GM21447 (cell line): ENCODE measurements around the gene EPS15.
A peak's percentile ranks its signal among the peaks of the same experiment; 100 is the strongest.
"Not testable (repeated sequence)": the region's sequence is repeated elsewhere in the genome, so short reads cannot be mapped to it uniquely, and the experiment has no call there.

Experiments
- ATAC-seq: cut with Tn5 transposase; IDR thresholded peaks from one replicate; pipeline ENCODE4 v1.9.1; 2021; ENCODE audit not compliant: unreplicated experiment

The EPS15 gene

DNA sequence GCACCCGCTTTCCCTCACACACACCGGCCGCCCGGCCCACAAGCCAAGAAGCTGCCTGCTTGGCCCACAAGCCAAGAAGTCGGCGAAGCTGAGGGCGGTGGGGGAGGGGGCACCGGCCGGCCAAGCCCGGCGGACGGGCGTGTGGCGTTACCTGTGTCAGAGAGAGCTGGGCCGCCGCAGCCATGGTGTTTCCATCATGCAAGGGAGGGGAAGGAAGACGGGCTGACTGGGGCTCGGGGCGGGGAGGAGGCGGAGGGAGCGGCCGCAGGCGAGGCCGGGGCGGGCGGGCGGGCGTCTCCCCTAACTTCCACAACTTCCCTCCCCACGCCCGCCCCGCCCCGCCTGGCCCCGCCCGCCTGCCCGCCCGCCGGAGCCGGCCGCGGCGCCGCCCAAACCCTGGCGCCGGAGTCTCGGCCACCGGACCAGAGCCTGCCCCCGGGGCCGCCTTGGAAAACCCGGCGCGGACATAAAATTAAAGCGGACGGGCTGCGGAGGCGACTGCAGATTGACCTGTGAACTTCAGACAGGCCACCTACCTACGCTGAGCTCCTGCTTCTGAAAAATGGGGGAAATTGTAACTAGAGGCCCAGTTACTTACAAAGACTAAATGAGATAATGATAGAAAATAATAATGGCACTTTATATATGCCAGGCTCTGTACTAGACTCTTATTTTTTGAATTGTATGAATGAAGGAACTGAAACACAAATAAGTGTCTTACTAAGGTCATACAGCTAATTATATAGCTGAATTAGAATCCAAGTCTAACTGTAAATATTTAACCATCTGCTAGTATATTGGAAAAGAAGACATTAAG lies at the start of gene EPS15:
Gene EPS15 (minus strand): TSS at position 219 of the 817 bp plus-strand sequence. CDS start 35 bp downstream, at position 184.
- peak; percentile 46 for ATAC-seq

DNA sequence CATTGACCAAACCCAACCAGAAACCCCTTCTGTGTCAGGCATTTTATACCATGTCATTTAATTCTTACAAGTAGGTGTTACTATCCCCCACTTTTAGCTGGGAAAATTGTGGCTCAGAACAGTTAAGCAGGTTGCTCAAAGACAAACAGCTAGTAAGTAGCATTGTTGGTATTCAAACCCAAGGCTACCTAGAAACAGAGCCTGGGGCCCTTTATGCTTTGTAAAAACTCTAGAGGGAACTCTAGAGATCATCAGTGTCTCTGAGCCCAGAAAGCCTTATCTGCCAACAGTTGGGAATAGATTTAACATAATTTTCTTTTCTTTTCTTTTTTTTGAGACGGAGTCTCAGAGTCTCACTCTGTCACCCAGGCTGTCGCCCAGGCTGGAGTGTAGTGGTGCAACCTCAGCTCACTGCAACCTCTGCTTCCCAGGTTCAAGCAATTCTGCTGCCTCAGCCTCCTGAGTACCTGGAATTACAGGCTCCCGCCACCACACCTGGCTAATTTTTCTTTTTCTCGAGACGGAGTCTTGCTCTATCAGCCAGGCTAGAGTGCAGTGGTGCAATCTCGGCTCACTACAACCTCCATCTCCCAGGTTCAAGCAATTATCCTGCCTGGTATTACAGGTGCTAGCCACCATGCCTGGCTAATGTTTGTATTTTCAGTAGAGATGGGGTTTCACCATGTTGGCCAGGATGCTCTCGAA lies 49.3 kb upstream of the EPS15 start:
- ATAC-seq: no peak

GRCh38 chr1:51567653-51568052 lies 48.6 kb upstream of the EPS15 start:
- ATAC-seq: no peak

DNA sequence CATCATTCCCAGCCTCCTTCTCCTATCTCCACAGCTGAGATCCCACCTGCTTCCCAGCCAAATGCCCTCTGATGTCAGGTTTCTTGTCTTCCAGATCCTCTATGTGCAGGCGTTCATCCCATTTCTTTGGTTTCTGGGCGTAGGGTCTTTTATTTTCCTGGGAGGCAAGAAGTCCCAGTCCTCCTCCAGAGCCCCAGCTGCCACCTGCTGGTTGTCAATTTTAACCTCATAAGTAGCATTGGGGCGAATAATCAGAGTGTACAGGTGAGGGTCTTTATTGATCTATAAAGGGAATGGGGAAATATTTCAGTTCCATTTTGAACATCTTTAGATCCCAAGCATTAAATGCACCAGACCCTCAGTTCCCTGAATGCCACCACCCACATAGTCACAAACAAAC lies 47.2 kb upstream of the EPS15 start:
- no peak for ATAC-seq

DNA sequence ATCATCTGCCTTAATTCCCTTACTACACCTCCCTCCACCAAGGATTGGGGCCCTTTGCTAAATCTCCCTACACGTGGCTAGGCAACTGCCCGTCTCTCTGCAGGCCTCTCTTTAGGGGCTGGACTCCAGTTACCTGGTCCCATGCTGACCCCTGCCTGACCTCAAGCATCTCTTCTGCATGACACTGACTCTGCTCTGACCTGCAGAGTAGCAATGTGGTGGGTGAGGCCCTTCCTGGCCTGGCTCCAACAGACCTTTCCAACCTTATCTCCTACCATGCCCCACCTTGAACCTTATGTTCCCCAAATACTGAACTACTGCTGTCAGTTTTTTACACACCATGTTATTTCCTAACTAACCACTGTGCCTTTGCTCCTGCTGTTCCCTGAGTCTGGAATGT lies 45.9 kb upstream of the EPS15 start:
- ATAC-seq: no peak

- ATAC-seq: no peak
Observed at GRCh38 chr1:51564124-51564523, 45.1 kb upstream of the EPS15 start.

GRCh38 chr1:51561702-51562101 lies 42.6 kb upstream of the EPS15 start:
- ATAC-seq: no peak

GRCh38 chr1:51560895-51561294 lies 41.8 kb upstream of the EPS15 start:
- not testable (repeated sequence) for ATAC-seq

GRCh38 chr1:51560034-51560433 lies 41.0 kb upstream of the EPS15 start:
- ATAC-seq: no peak

GRCh38 chr1:51559501-51559900 lies 40.4 kb upstream of the EPS15 start:
- no peak for ATAC-seq

DNA sequence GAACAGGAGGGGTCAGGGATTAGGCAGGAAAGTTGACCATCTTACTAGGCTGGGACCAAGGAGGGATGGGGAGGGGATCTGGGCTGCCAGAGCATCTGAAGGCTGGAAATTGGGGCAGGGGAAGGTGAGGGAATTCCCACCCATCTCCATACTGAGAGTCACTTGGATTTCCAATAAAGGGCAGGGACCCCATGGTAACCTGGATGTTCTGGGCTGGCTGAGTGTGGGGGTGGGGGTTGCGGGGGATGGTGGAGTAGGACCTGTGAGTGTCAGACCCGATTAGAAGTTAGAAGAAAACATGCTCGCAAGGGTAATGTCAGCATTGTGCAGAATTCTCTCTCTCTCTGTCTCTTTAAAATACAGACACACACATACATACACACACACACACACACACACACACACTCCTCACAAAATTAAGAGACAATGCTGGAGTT lies 40.0 kb upstream of the EPS15 start:
- no peak for ATAC-seq

DNA sequence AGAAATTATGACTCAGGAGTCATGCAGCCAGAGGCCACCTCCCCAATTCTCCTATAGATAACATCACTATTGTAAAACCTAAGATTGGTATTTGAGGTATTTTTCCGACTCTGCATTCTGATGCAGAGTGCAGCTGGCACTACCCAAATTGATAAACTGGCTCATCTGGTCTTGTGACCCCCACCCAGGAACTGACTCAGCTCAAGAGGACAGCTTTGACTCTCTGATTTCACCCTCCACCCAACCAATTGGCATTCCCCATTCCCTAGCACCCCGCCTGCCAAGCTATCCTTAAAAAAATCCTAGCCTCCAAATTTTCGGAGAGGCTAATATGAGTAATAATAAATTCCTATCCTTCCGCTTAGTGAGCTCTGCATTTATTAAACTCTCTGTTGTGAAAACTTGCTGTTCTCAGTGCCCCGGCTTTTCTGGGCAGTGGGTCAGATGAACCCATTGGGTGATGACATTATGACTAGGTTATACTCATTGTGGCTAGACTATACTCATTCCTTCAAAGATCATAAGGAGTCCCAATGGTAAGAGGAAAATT lies 39.4 kb upstream of the EPS15 start:
- no peak for ATAC-seq

DNA sequence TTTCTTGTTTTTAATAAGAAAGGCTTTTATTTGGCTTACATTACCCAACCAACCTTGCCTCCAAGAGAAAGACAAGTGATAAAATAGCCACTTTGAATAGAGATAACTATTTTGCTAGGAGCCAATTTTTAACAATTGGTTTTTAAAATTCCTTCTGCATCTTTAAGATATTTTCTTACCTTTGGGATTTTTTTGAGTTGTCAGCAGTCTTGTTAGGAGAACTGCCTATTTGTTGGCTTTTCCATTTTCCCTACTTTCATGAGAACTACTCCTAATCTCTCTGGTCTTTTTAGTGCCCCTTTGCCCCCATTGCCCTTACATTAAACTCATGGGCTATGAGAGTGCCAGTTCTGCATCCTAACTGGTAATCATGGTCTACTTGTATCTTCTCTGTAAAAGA lies 38.1 kb upstream of the EPS15 start:
- no peak for ATAC-seq

DNA sequence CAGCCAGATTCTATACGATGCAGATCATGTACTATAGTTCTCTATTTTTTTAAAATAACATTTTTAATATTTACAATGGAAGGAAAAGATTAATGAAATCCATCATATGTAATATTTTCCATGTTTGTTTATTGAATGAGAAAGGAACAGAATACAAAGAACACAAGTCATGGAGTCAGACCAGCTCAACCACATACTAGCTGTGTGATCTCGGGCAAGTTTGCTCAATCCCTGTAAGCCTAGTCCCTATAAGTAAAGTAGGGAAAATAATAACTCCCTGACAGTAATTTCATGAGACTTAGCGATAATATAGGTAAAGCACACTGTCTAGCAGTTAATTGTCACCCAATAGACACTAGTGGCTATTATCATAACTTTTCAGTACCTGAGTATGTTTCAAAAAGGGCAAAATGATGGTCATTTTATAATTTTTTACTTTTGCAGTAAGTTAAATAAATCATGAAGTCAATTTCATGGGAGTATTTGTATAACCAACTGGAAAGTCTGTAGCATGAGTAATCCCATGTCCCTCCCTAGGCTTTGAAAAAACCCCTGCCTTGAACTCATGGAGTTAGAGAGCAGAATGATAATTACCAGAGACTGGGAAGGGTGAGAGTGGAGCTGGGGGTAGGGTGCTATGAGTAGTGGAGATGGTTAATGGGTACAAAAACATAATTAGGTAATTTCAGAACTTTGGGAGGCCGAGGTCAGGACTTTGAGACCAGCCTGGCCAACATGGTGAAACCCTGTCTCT lies 37.0 kb upstream of the EPS15 start:
- no peak for ATAC-seq

- no peak for ATAC-seq
Observed at GRCh38 chr1:51553911-51554310, 34.8 kb upstream of the EPS15 start.

- ATAC-seq: no peak
Observed at GRCh38 chr1:51552929-51553807, 34.1 kb upstream of the EPS15 start.

GRCh38 chr1:51551848-51552296 lies 32.8 kb upstream of the EPS15 start:
- ATAC-seq: no peak

DNA sequence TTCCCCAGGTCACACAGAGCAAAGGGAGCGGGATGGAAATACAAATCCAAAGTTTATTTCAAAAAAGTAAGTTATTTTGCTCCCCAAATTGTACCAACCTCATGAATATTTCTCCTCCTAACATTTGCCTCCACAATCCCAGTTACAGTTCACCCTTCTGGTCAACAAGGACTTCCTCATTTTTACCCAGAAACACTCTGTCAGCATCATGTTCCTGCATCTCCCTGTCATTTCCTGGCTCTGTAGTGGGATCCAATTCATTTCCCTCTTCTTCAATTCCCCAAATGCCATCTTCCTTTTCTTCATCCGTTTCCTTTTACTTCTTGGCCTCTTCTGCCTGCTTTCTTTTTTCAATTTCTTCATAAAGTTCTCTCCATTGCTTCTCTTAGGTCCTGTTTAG lies 32.0 kb upstream of the EPS15 start:
- ATAC-seq: no peak

- no peak for ATAC-seq
Observed at GRCh38 chr1:51549901-51550300, 30.8 kb upstream of the EPS15 start.

- ATAC-seq: no peak
Observed at GRCh38 chr1:51549016-51549619, 30.1 kb upstream of the EPS15 start.
